Body of pancreas (tissue), 4 donors: Measurements from ENCODE around the gene DDAH2.

Experiments used
- CTCF ChIP-seq, 7 experiments: fragments of 450-650 bp in 4 of 7; fragments of 200-600 bp in 3 of 7; sonication (generic) in 3 of 7; IDR thresholded peaks; one replicate each; pipeline ENCODE4 v1.5.1; 2016 to 2019; ENCODE audit warnings: antibody characterized with exemption in 7 of 7
- POLR2A ChIP-seq, 3 donors: fragments of 450-650 bp; IDR thresholded peaks; one replicate each; pipeline ENCODE4 v1.6.1; 2016; ENCODE audit warnings: antibody characterized with exemption in 3 of 3, mild to moderate bottlenecking in 2 of 3

- no peak for TF ChIP-seq CTCF (IDR thresholded peaks at IDR 0.05)
- TF ChIP-seq POLR2A (IDR thresholded peaks at IDR 0.05) = no peak
These were observed 49.1 kb upstream of the DDAH2 start for GRCh38 chr6:31778193-31778592.
